ENCODE results near the gene GCNT4.

GCNT4 gene

GRCh38 chr5:75051217-75051751, 1.1 kb downstream of the GCNT4 start:
- no peaks in the 10 kb centered on the region for H3K4me1 ChIP-seq (ENCODE audit: insufficient read depth, low read length, severe bottlenecking)
- no peak overlapping the region for H3K27ac ChIP-seq (ENCODE audit: low read depth, low read length, poor library complexity, severe bottlenecking)
- H3K36me3 ChIP-seq (ENCODE audit: insufficient read depth, low read length) = no peaks in the 10 kb centered on the region
- no peak overlapping the region for H3K4me2 ChIP-seq (ENCODE audit: low read length)
- H3F3A ChIP-seq (ENCODE audit: insufficient read depth, low read length) = no peaks in the 10 kb centered on the region
- H3K79me2 ChIP-seq (ENCODE audit: insufficient read depth, low read length) = no peaks in the 10 kb centered on the region
- H3K9ac ChIP-seq (ENCODE audit: low read length) = no peak overlapping the region
- H4K20me1 ChIP-seq (ENCODE audit: insufficient read depth, low read length) = no peaks in the 10 kb centered on the region
- H3K27me3 ChIP-seq (ENCODE audit: insufficient read depth, low read length) = no peaks in the 10 kb centered on the region
- H2AFZ ChIP-seq (ENCODE audit: low read length) = no peak overlapping the region
- H3K9me2 ChIP-seq (ENCODE audit: low read depth, low read length) = no peaks in the 10 kb centered on the region
- no peak overlapping the region for H3K4me3 ChIP-seq (ENCODE audit: low read depth, low read length, poor library complexity, severe bottlenecking)
- no peak for TF ChIP-seq EZH2 (IDR thresholded peaks at IDR 0.05; ENCODE audit: borderline replicate concordance, low read length)
- TF ChIP-seq, protein P1, sequence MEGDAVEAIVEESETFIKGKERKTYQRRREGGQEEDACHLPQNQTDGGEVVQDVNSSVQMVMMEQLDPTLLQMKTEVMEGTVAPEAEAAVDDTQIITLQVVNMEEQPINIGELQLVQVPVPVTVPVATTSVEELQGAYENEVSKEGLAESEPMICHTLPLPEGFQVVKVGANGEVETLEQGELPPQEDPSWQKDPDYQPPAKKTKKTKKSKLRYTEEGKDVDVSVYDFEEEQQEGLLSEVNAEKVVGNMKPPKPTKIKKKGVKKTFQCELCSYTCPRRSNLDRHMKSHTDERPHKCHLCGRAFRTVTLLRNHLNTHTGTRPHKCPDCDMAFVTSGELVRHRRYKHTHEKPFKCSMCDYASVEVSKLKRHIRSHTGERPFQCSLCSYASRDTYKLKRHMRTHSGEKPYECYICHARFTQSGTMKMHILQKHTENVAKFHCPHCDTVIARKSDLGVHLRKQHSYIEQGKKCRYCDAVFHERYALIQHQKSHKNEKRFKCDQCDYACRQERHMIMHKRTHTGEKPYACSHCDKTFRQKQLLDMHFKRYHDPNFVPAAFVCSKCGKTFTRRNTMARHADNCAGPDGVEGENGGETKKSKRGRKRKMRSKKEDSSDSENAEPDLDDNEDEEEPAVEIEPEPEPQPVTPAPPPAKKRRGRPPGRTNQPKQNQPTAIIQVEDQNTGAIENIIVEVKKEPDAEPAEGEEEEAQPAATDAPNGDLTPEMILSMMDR (IDR thresholded peaks at IDR 0.05; ENCODE audit: low read length) = no peak
- H3K9me3 ChIP-seq (ENCODE audit: low read length) = no peaks in the 10 kb centered on the region

DNA sequence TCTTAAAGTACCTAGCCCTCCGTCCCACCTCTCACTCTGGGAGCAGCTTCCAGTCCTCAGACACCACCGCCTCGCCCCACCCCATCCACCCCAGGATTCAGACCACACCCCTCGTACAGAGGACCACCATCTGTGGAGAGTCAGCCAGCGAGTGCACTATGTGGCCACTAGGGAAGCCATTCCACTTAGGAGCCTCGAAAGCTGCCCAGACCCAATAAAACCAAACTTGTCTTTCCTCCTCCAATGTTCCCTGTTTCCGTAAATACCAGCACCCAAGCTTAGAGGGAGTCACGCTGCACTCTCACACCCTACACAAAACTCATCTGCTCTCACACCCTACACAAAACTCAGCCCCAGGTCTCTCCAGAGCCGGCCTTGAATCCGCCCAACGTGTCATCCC, 1.9 kb downstream of the GCNT4 start:
- H3K4me2 ChIP-seq (ENCODE audit: low read length) = no peak overlapping the region
- no peaks in the 10 kb centered on the region for H3K9me2 ChIP-seq (ENCODE audit: low read depth, low read length)
- TF ChIP-seq, protein P1 (IDR thresholded peaks at IDR 0.05; ENCODE audit: low read length) = no peak
- TF ChIP-seq EZH2 (IDR thresholded peaks at IDR 0.05; ENCODE audit: borderline replicate concordance, low read length) = no peak
- H3K27ac ChIP-seq (ENCODE audit: low read depth, low read length, poor library complexity, severe bottlenecking) = no peak overlapping the region
- no peaks in the 10 kb centered on the region for H3K79me2 ChIP-seq (ENCODE audit: insufficient read depth, low read length)
- no peaks in the 10 kb centered on the region for H3K4me1 ChIP-seq (ENCODE audit: insufficient read depth, low read length, severe bottlenecking)
- no peaks in the 10 kb centered on the region for H3K27me3 ChIP-seq (ENCODE audit: insufficient read depth, low read length)
- H4K20me1 ChIP-seq (ENCODE audit: insufficient read depth, low read length) = no peaks in the 10 kb centered on the region
- H3K36me3 ChIP-seq (ENCODE audit: insufficient read depth, low read length) = no peaks in the 10 kb centered on the region
- H3K9ac ChIP-seq (ENCODE audit: low read length) = no peak overlapping the region
- no peaks in the 10 kb centered on the region for H3F3A ChIP-seq (ENCODE audit: insufficient read depth, low read length)
- no peaks in the 10 kb centered on the region for H3K9me3 ChIP-seq (ENCODE audit: low read length)
- no peak overlapping the region for H3K4me3 ChIP-seq (ENCODE audit: low read depth, low read length, poor library complexity, severe bottlenecking)
- H2AFZ ChIP-seq (ENCODE audit: low read length) = no peak overlapping the region

- H2AFZ ChIP-seq (ENCODE audit: low read length) = no peak overlapping the region
- no peak overlapping the region for H3K4me2 ChIP-seq (ENCODE audit: low read length)
- no peaks in the 10 kb centered on the region for H4K20me1 ChIP-seq (ENCODE audit: insufficient read depth, low read length)
- TF ChIP-seq, protein P1 (IDR thresholded peaks at IDR 0.05; ENCODE audit: low read length) = peak; percentile 84
- no peak for TF ChIP-seq EZH2 (IDR thresholded peaks at IDR 0.05; ENCODE audit: borderline replicate concordance, low read length)
- no peaks in the 10 kb centered on the region for H3K27me3 ChIP-seq (ENCODE audit: insufficient read depth, low read length)
- H3K79me2 ChIP-seq (ENCODE audit: insufficient read depth, low read length) = no peaks in the 10 kb centered on the region
- no peaks in the 10 kb centered on the region for H3K9me2 ChIP-seq (ENCODE audit: low read depth, low read length)
- no peaks in the 10 kb centered on the region for H3K4me1 ChIP-seq (ENCODE audit: insufficient read depth, low read length, severe bottlenecking)
- no peaks in the 10 kb centered on the region for H3K36me3 ChIP-seq (ENCODE audit: insufficient read depth, low read length)
- no peak overlapping the region for H3K4me3 ChIP-seq (ENCODE audit: low read depth, low read length, poor library complexity, severe bottlenecking)
- H3K27ac ChIP-seq (ENCODE audit: low read depth, low read length, poor library complexity, severe bottlenecking) = no peak overlapping the region
- no peak overlapping the region for H3K9ac ChIP-seq (ENCODE audit: low read length)
- H3F3A ChIP-seq (ENCODE audit: insufficient read depth, low read length) = no peaks in the 10 kb centered on the region
- H3K9me3 ChIP-seq (ENCODE audit: low read length) = no peaks in the 10 kb centered on the region
Measured at GRCh38 chr5:75049456-75050351, 2.7 kb downstream of the GCNT4 start.

Measured in OCI-LY1 (cell line).